GM18519 (cell line): Measurements from ENCODE around the gene CORO1C.
A peak's percentile ranks its signal among the peaks of the same experiment; 100 is the strongest.
"Not testable (repeated sequence)": the region's sequence is repeated elsewhere in the genome, so short reads cannot be mapped to it uniquely, and the experiment has no call there.

Source experiments
- ATAC-seq: cut with Tn5 transposase; IDR thresholded peaks from one replicate; pipeline ENCODE4 v1.9.1; 2021; ENCODE audit warnings: mild to moderate bottlenecking, moderate library complexity; ENCODE audit not compliant: unreplicated experiment, low FRiP score

The CORO1C gene

DNA sequence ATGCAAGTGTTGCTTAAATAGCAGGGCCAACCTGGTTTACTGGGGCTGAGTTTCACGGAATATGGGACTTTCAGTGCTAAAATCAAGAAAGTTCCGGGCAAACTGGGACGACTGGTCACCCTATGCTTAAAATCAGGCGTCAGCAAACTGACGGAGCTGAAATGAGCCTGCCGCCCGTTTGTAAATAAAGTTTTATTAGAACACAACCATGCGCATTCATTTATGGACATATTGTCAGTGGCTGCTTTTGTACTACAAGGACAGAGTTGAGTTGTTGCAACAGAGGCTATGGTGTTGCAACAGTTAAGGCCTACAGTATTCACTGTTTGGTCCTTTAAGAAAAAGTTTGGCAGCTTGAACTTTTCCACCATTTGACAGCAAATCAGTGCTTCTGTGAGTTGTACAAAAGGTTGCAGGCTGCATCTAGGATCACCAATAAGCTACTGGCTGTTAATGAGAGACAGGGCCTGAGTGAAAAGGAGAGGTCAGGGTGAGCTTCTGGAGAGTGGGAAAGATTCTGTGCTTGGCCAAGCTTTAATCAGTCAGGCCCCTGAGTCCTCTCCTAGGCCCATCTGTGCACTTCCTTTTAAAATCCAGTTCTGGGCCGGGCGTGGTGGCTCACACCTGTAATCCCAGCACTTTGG, 111.0 kb downstream of the CORO1C start:
- no peak for ATAC-seq

DNA sequence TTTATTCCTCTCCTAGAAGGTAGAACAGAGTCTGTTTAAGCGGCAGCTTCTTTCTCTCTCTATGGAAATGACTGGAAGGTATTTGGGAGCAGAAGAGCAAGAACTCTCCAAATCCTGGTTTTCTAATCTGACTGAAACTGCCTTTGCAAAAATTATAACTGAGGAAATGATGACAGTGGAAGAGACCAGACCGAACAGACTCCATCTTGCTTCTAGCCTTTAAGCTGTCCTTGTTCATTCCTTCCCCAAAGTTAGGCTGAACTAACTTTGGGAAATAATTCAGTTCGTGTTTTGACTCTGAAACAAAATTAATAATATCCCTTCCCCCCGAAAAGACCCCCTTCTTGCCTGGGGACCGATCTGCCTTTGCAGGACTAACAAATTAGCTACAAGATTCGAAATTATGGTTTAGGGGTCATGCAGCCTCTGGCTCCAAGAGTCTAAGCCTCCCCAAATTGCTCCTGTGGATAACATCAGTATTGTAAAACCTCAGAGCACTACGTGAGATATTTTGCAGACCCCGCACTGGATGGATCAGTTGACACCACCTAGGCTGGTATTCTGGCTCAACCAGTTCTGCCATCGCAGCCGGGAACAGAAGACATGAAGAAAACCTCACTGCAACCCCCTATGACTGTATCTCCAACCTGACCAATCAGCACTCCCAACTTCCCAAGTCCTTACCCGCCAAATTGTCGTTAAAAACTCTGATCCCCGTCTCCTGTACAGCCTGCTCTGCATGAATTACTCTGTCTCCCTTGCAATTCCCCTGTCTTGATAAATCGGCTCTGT, 111.8 kb downstream of the CORO1C start:
- no peak for ATAC-seq

DNA sequence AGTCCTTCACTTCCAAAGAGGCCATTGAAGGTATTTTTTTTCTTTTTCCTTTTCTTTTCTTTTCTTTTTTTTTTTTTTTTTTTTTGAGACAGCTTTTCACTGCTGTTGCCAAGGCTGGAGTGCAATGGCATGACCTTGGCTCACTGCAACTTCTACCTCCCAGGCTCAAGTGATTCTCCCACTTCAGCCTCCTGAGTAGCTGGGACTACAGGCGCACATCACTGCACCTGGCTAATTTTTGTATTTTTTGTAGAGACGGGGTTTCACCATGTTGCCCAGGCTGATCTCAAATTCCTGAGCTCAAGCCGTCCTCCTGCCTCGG, 112.4 kb downstream of the CORO1C start:
- ATAC-seq, result not testable (repeated sequence)

- peak; percentile 39 for ATAC-seq
Observed at GRCh38 chr12:108618079-108618952, 113.0 kb downstream of the CORO1C start.

- ATAC-seq, result peak; percentile 58
Observed at GRCh38 chr12:108616941-108617858, 114.1 kb downstream of the CORO1C start.

DNA sequence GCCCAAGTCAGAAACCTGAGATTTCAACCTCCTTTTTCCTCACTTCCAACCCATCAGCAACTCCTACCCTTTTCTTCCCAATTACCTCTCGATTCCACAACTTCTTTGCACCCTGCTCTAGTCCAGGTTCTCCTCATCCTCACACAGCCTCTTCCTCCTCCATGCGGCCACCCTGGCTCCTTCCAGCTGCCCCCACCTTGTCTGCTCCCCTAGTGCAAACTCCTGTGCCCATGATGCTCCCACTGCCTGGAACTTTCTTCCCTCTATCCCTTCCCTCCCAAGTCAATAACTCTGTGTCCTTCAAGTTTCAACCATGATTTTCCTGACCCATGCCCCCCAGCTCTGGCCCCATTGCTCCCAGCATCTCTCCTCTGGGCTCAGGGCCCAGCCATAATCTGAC, 115.0 kb downstream of the CORO1C start:
- no peak for ATAC-seq

- no peak for ATAC-seq
Observed at GRCh38 chr12:108615918-108616317, 115.4 kb downstream of the CORO1C start.

GRCh38 chr12:108614639-108615038, 116.7 kb downstream of the CORO1C start:
- no peak for ATAC-seq

DNA sequence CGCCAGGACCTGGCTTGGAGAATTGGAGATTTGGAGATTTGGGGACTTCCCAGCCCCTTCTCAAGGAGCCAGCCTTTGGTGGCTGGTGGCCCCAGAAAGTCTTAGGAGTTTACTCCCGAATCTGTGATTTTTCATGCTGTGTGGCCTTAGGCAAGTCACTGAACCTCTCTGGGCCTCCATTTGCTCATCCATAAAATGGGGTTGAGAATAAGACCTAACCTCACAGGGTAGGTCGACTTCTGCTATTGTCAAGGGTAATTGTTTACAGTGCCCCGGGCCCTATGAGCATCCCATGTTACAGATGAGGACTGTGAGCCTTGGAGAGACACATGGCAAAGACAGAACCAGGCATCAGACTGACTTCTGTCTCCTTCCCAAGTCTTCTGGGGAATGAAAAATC, 117.3 kb downstream of the CORO1C start:
- no peak for ATAC-seq

- ATAC-seq, result no peak
Observed at GRCh38 chr12:108613548-108613947, 117.8 kb downstream of the CORO1C start.

GRCh38 chr12:108612788-108613282, 118.5 kb downstream of the CORO1C start:
- no peak for ATAC-seq

GRCh38 chr12:108611884-108612415, 119.4 kb downstream of the CORO1C start:
- ATAC-seq, result no peak

GRCh38 chr12:108610856-108611605, 120.3 kb downstream of the CORO1C start:
- no peak for ATAC-seq

DNA sequence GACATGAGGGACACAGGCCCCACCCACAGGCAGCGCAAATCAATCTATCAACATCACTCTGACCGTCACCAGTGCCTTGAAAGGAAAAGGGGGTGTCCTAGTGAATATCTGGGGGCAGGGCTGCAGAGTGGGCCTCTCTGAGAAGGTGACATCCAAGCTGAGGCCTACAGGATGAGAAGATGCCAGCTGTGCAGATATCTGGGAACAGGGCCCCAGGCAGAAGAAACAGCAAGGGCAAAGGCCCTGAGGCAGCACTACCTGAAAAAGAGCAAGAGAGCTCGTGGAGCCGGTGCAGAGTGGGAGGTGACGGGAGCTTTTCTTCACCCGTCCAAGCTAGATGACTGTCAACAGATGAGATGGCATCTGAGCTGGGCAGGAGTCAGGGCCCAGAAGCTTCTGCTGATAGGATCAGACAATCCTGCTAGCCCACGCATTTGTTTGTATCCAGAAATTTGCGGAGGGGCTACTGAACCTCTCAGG, 120.9 kb downstream of the CORO1C start:
- ATAC-seq, result no peak

- no peak for ATAC-seq
Observed at GRCh38 chr12:108609537-108610335, 121.6 kb downstream of the CORO1C start.

DNA sequence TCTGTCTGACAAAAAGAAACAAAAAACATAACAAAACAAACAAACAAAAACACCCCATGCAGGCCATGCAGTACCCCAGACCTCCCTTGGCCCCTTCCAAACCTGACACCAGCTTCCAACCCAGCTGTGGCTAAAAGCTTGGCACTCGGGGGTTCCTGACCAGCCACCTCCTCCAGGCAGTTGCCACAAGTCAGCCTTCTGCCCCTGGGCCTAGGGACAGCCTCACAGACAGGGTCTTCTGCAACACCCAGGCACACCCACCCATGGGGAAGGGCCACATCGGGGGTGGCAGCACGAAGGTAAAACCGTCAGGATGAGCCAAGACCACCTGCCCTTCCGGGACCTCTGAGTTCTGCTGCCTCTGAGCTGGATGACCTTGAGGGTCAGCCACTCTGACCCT, 122.7 kb downstream of the CORO1C start:
- no peak for ATAC-seq

GRCh38 chr12:108607981-108608600, 123.2 kb downstream of the CORO1C start:
- no peak for ATAC-seq

DNA sequence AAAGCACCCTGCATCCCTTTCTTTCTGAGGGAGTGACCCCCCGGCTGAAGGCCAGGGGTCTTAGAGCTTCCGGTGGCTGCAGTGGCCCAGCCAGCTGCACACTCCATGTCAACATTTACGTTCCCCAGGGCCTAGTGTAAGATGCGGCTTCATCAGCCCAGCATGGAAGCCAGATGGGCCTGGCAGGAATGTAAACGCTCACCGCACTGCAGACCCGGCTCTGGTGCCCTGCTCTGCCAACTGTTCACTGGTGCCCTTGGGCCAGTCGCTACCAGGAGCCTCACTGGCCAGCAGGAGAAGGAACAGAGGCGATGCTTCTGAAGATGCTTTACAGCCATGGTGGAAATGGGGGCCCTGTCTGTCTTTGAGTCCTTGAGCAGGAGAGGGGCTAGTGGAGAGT, 124.8 kb downstream of the CORO1C start:
- no peak for ATAC-seq
